Muscle layer of colon (tissue), 2 donors: ENCODE results near the gene ARID1B.
A peak's percentile ranks its signal among the peaks of the same experiment; 100 is the strongest.

ENCODE experiments used
- H3K27ac ChIP-seq: one replicate; pipeline ENCODE4 v1.7.0; 2013; ENCODE audit warnings: low read depth, mild to moderate bottlenecking, low read length, moderate library complexity
- H3K27me3 ChIP-seq, 2 donors: one replicate each; pipeline ENCODE4 v1.7.0; 2013; ENCODE audit warnings: low read length in 2 of 2, mild to moderate bottlenecking in 2 of 2; ENCODE audit not compliant: insufficient read depth in 2 of 2, control insufficient read depth in 1 of 2
- H3K36me3 ChIP-seq: one replicate; pipeline ENCODE4 v1.7.0; 2013; ENCODE audit warnings: mild to moderate bottlenecking, low read length; ENCODE audit not compliant: insufficient read depth
- H3K4me1 ChIP-seq: one replicate; pipeline ENCODE4 v1.7.0; 2013; ENCODE audit warnings: mild to moderate bottlenecking, low read length; ENCODE audit not compliant: insufficient read depth
- H3K4me3 ChIP-seq, 2 donors: one replicate each; pipeline ENCODE4 v1.7.0; 2013; ENCODE audit warnings: low read length in 2 of 2, low read depth in 1 of 2, mild to moderate bottlenecking in 1 of 2, moderate library complexity in 1 of 2
- H3K9ac ChIP-seq: one replicate; pipeline ENCODE4 v1.7.0; 2013; ENCODE audit warnings: low read length
- H3K9me3 ChIP-seq: one replicate; pipeline ENCODE4 v1.7.0; 2013; ENCODE audit warnings: mild to moderate bottlenecking, low read length
- donor health status: abdominal sarcoma.
- donor health status: Adenocarcinoma of cecum.

Gene ARID1B

GRCh38 chr6:156782691-156783320 is 5.6 kb downstream of the ARID1B start:
- Histone ChIP-seq H3K9me3 (no peaks in the 10 kb centered on the region), H3K36me3 (no peaks in the 10 kb centered on the region), H3K4me1 (peaks cover 40% of the 10 kb centered on the region), H3K4me3 (peak overlapping the region in 1 of 2 donors; percentile 69), H3K27ac (peak overlapping the region; percentile 53), H3K27me3 (no peaks in the 10 kb centered on the region), H3K9ac (peak overlapping the region; percentile 7)

- no peak overlapping the region for H3K4me3 ChIP-seq
- no peak overlapping the region for H3K9ac ChIP-seq
- H3K27me3 ChIP-seq = no peaks in the 10 kb centered on the region
- no peaks in the 10 kb centered on the region for H3K9me3 ChIP-seq
- H3K4me1 ChIP-seq = peaks cover 47% of the 10 kb centered on the region
- no peaks in the 10 kb centered on the region for H3K36me3 ChIP-seq
- no peak overlapping the region for H3K27ac ChIP-seq
Measured at GRCh38 chr6:156783958-156784357, 6.8 kb downstream of the ARID1B start.

- H3K4me1 ChIP-seq = peaks cover 66% of the 10 kb centered on the region
- no peak overlapping the region for H3K4me3 ChIP-seq
- no peak overlapping the region for H3K27ac ChIP-seq
- no peaks in the 10 kb centered on the region for H3K9me3 ChIP-seq
- no peak overlapping the region for H3K9ac ChIP-seq
- H3K36me3 ChIP-seq = no peaks in the 10 kb centered on the region
- H3K27me3 ChIP-seq = no peaks in the 10 kb centered on the region
Measured at GRCh38 chr6:156786652-156787051, 9.5 kb downstream of the ARID1B start.

- no peak overlapping the region for H3K4me3 ChIP-seq
- no peaks in the 10 kb centered on the region for H3K27me3 ChIP-seq
- H3K27ac ChIP-seq = no peak overlapping the region
- H3K36me3 ChIP-seq = no peaks in the 10 kb centered on the region
- H3K4me1 ChIP-seq = peaks cover 72% of the 10 kb centered on the region
- H3K9ac ChIP-seq = no peak overlapping the region
- H3K9me3 ChIP-seq = no peaks in the 10 kb centered on the region
Measured at GRCh38 chr6:156787569-156788492, 10.7 kb downstream of the ARID1B start.

- Histone ChIP-seq H3K9me3 (no peaks in the 10 kb centered on the region), H3K4me1 (peaks cover 69% of the 10 kb centered on the region), H3K4me3 (no peak overlapping the region), H3K9ac (no peak overlapping the region), H3K36me3 (no peaks in the 10 kb centered on the region), H3K27ac (no peak overlapping the region), H3K27me3 (no peaks in the 10 kb centered on the region)
Measured at GRCh38 chr6:156789081-156789943, 12.1 kb downstream of the ARID1B start.

- no peak overlapping the region for H3K9ac ChIP-seq
- H3K27me3 ChIP-seq = no peaks in the 10 kb centered on the region
- H3K4me3 ChIP-seq = peak overlapping the region in 1 of 2 donors; percentile 31
- H3K9me3 ChIP-seq = no peaks in the 10 kb centered on the region
- H3K36me3 ChIP-seq = no peaks in the 10 kb centered on the region
- peaks cover 81% of the 10 kb centered on the region for H3K4me1 ChIP-seq
- H3K27ac ChIP-seq = no peak overlapping the region
Measured at GRCh38 chr6:156790711-156791319, 13.6 kb downstream of the ARID1B start.

- no peak overlapping the region for H3K27ac ChIP-seq
- H3K4me3 ChIP-seq = peak overlapping the region in 1 of 2 donors; percentile 31
- no peak overlapping the region for H3K9ac ChIP-seq
- peaks cover 85% of the 10 kb centered on the region for H3K4me1 ChIP-seq
- H3K9me3 ChIP-seq = no peaks in the 10 kb centered on the region
- H3K36me3 ChIP-seq = no peaks in the 10 kb centered on the region
- no peaks in the 10 kb centered on the region for H3K27me3 ChIP-seq
Measured at GRCh38 chr6:156791320-156791850, 14.2 kb downstream of the ARID1B start.

- Histone ChIP-seq H3K4me1 (peaks cover 75% of the 10 kb centered on the region), H3K9ac (no peak overlapping the region), H3K9me3 (no peaks in the 10 kb centered on the region), H3K27me3 (no peaks in the 10 kb centered on the region), H3K4me3 (no peak overlapping the region), H3K27ac (no peak overlapping the region), H3K36me3 (no peaks in the 10 kb centered on the region)
Measured at GRCh38 chr6:156793200-156793599, 16.0 kb downstream of the ARID1B start.

- Histone ChIP-seq H3K27ac (no peak overlapping the region), H3K4me1 (peaks cover 64% of the 10 kb centered on the region), H3K9me3 (no peaks in the 10 kb centered on the region), H3K27me3 (no peaks in the 10 kb centered on the region), H3K36me3 (no peaks in the 10 kb centered on the region), H3K9ac (no peak overlapping the region), H3K4me3 (no peak overlapping the region)
Measured at GRCh38 chr6:156794546-156795354, 17.6 kb downstream of the ARID1B start.

- Histone ChIP-seq H3K9me3 (no peaks in the 10 kb centered on the region), H3K27ac (no peak overlapping the region), H3K27me3 (no peaks in the 10 kb centered on the region), H3K4me3 (no peak overlapping the region), H3K36me3 (no peaks in the 10 kb centered on the region), H3K4me1 (peaks cover 55% of the 10 kb centered on the region), H3K9ac (no peak overlapping the region)
Measured at GRCh38 chr6:156795825-156796224, 18.6 kb downstream of the ARID1B start.
